GM19395 (cell line): ENCODE measurements around the gene UBE2F.
A peak's percentile ranks its signal among the peaks of the same experiment; 100 is the strongest.

ENCODE experiments used
- ATAC-seq: cut with Tn5 transposase; IDR thresholded peaks from one replicate; pipeline ENCODE4 v1.9.1; 2021; ENCODE audit warnings: mild to moderate bottlenecking, moderate library complexity; ENCODE audit not compliant: unreplicated experiment

Gene UBE2F, protein sequence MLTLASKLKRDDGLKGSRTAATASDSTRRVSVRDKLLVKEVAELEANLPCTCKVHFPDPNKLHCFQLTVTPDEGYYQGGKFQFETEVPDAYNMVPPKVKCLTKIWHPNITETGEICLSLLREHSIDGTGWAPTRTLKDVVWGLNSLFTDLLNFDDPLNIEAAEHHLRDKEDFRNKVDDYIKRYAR

GRCh38 chr2:237966565-237967462, at the start of gene UBE2F:
UBE2F (plus strand) TSS chr2:237967014; CDS start chr2:237973108, 6,094 bp downstream.
- ATAC-seq = peak; percentile 97

DNA sequence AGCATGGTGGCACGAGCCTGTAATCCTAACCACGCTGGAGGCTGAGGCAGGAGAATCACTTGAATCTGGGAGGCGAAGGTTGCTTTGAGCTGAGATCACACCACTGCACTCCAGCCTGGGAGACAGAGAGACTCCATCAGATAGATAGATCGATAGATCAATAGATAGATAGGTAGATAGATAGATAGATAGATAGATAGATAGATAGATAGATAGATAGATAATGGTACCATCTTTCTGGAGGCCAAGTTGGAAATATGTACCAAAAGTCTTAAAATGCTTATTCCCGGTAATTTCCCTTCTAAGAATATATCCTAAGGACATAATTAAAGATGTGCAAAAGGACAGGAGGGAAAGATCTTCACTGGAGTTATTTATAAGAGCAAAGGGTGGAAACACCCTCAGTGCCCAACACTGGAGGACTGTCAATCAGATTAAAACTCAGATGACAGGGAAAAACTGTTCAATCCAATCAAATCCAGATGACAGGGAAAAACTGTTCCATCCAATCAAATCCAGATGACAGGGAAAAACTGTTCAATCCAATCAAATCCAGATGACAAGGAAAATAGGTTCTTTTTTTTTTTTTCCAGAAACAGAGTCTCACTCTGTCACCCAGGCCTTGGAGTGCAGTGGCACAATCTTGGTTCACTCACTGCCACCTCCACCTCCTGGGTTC, 49.0 kb upstream of the UBE2F start:
- ATAC-seq = no peak

- ATAC-seq = no peak
These were observed 47.2 kb upstream of the UBE2F start for GRCh38 chr2:237919593-237919992.

- ATAC-seq = no peak
These were observed 46.1 kb upstream of the UBE2F start for GRCh38 chr2:237920673-237921072.

DNA sequence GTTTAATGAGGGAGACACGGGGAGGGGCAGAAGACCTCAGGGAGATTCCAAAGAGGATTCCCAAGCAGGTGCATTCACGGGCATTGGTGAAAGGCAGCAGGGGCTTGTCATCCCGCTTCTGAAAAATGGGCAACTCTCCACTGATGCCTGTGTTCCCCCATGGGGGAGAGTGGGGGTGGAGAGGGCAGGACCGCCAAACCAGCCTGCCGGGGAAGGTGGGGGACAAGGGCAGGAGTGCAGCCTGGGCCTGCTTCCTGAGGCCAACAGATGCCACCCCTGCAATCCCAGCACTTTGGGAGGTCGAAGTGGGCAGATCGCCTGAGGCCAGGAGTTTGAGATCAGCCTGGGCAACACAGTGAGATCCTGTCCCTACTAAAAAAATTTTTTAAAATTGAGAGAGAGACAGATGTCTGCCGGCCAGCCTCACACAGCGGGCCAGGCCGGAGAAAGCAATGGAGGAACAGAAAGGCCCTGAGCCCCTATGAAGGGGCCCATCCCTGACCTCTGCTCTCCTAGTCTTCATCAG, 44.8 kb upstream of the UBE2F start:
- no peak for ATAC-seq

- no peak for ATAC-seq
These were observed 44.0 kb upstream of the UBE2F start for GRCh38 chr2:237922641-237923361.

GRCh38 chr2:237923481-237924163, 43.2 kb upstream of the UBE2F start:
- ATAC-seq = peak; percentile 87

DNA sequence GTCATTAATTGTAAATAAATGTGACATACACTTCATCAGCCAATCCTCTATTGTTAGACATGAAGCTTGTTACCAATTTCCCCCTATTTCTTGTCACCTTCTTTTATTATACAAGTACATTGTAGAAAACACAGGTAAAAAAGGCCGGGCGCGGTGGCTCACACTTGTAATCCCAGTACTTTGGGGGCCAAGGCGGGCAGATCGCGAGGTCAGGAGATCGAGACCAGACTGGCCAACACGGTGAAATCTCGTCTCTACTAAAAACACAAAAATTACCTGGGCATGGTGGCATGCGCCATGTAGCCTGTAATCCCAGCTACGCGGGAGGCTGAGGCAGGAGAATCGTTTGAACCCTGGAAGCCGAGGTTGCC, 42.7 kb upstream of the UBE2F start:
- no peak for ATAC-seq

GRCh38 chr2:237927135-237927534, 39.7 kb upstream of the UBE2F start:
- ATAC-seq = no peak

GRCh38 chr2:237927986-237928385, 38.8 kb upstream of the UBE2F start:
- ATAC-seq = no peak

GRCh38 chr2:237929979-237930378, 36.8 kb upstream of the UBE2F start:
- ATAC-seq = no peak

- ATAC-seq = no peak
These were observed 35.6 kb upstream of the UBE2F start for GRCh38 chr2:237931205-237931721.

DNA sequence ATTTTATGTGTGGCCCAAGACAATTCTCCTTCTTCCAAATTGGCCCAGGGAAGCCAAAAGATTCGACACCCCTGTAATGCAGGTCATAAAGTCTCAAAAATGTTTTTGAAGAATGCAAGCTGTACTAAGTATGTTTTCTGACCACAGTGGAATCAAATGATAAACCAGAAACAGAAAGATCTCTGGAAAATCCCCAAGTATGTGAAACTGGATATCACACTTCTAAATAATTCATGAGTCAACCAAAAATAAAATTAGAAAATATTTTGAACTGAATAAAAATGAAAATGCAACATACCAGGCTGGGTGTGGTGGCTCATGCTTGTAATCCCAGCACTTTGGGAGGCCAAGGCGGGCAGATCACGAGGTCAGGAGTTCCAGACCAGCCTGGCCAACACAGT, 34.1 kb upstream of the UBE2F start:
- no peak for ATAC-seq

- ATAC-seq = no peak
These were observed 32.6 kb upstream of the UBE2F start for GRCh38 chr2:237934186-237934585.

DNA sequence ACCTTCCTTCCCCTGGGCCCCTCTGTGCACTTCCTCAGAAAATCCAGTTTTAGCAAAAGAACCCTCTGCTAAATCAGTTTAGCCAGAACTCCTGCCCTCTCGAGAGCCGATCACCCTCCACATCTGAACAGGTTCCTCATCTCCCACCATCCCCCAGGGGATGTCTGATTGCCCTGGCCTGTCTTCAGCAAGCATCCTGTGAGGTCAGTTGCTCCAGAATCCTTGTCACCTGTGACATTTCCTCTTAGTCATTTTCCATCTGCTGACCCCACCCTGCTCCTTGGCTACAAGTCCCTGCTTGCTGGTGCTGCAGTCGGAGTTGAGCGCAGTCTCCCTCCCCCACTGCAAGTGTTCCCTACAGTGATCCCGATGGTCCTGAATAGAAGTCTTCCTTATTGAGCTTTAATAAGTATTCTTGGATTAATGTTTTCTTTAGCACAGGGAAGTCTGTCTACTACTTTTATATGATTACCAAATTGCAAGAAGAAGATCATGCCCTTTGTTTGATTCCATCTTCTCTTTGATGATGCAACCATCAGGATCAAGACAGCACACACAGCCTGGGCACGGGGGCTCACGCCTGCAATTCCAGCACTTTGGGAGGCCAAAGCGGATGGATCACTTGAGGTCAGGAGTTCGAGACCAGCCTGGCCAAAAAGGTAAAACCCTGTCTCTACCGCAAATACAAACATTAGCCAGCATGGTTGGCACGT, 30.9 kb upstream of the UBE2F start:
- no peak for ATAC-seq

DNA sequence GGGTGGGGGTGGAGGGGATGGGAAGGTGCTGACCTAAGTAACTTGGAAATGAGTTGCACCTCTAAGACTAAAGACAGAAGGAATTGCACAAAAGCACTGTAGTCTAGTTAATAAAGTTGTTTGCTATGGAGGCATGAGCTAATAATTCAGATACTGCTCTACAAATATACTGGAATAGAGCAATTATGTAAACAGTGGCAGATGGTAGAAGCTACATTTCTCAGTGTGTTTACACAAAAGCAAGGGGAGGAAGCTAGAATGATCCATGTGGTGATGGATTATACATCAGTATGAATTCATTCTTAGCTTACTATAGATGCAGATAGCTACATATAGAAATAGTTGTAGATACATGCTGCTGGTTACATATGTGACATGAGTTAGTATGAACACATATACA, 27.6 kb upstream of the UBE2F start:
- no peak for ATAC-seq

GRCh38 chr2:237940828-237941227, 26.0 kb upstream of the UBE2F start:
- no peak for ATAC-seq

- ATAC-seq = no peak
These were observed 25.6 kb upstream of the UBE2F start for GRCh38 chr2:237941239-237941638.

GRCh38 chr2:237942513-237942899, 24.3 kb upstream of the UBE2F start:
- ATAC-seq = no peak
